ENCODE measurements around the gene NAA50.

DNA sequence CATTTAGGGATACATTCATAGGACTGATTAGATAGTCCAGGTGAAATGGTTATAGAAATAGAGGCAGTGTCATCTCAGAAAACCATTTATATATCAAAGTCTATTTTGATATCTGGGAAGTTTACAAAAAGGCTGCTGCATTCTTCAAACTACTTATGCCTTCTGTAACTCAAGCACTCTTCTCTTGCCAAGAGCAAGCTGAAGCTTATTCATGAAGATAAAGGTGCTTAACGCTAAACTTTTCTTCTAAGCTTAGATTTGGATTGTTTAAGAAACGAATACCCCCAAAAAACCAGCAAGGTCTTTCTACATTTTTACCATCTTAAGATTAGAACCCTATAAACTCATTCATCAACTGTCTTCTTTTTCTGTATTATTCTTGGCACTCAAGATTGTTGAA lies 26.3 kb downstream of the NAA50 start:
- TF ChIP-seq, protein P1, sequence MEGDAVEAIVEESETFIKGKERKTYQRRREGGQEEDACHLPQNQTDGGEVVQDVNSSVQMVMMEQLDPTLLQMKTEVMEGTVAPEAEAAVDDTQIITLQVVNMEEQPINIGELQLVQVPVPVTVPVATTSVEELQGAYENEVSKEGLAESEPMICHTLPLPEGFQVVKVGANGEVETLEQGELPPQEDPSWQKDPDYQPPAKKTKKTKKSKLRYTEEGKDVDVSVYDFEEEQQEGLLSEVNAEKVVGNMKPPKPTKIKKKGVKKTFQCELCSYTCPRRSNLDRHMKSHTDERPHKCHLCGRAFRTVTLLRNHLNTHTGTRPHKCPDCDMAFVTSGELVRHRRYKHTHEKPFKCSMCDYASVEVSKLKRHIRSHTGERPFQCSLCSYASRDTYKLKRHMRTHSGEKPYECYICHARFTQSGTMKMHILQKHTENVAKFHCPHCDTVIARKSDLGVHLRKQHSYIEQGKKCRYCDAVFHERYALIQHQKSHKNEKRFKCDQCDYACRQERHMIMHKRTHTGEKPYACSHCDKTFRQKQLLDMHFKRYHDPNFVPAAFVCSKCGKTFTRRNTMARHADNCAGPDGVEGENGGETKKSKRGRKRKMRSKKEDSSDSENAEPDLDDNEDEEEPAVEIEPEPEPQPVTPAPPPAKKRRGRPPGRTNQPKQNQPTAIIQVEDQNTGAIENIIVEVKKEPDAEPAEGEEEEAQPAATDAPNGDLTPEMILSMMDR (tag by site-specific recombination; IDR thresholded peaks at IDR 0.05) = no peak
- TF ChIP-seq ZNF585B (tag by site-specific recombination; IDR thresholded peaks at IDR 0.05) = no peak
